GM12878 (cell line): ENCODE results near the gene ZNF329. TPM values are rescaled to one million over a fixed set of nuclear protein-coding genes. Genes with fewer than 3 reads are reported as not detected.

Experiments used
- CBX3 ChIP-seq: fragments of 200-600 bp; sonication (generic); IDR thresholded peaks from 2 replicates; pipeline ENCODE4 v1.6.1; 2016; ENCODE audit warnings: low read depth, borderline replicate concordance
- ELK1 ChIP-seq: IDR thresholded peaks from 2 replicates; pipeline ENCODE4 v1.6.1; 2012; ENCODE audit warnings: low read depth, low read length, improper control_type of control experiment
- FOXK2 ChIP-seq: fragments of 450-650 bp; IDR thresholded peaks from 2 replicates; pipeline ENCODE4 v1.6.1; 2017; ENCODE audit warnings: mild to moderate bottlenecking, moderate library complexity
- GABPA ChIP-seq: IDR thresholded peaks from 2 replicates; pipeline ENCODE4 v1.6.1; 2014; ENCODE audit warnings: antibody characterized with exemption, low read depth, mild to moderate bottlenecking, inconsistent platforms
- JUNB ChIP-seq: IDR thresholded peaks from 2 replicates; pipeline ENCODE4 v1.6.1; 2016; ENCODE audit warnings: antibody characterized with exemption, mild to moderate bottlenecking
- KDM1A ChIP-seq: fragments of 200-600 bp; sonication (generic); IDR thresholded peaks from 2 replicates; pipeline ENCODE4 v1.6.1; 2016; ENCODE audit warnings: borderline replicate concordance
- MTA3 ChIP-seq: IDR thresholded peaks from 2 replicates; pipeline ENCODE4 v1.6.1; 2012; ENCODE audit warnings: low read length, inconsistent platforms, borderline replicate concordance
- MYC ChIP-seq: IDR thresholded peaks from 2 replicates; pipeline ENCODE4 v1.6.1; 2011; ENCODE audit warnings: mild to moderate bottlenecking, low read length, moderate library complexity, inconsistent platforms; ENCODE audit not compliant: insufficient read depth, insufficient replicate concordance, insufficient read length, severe bottlenecking
- NFXL1 ChIP-seq: fragments of 450-650 bp; IDR thresholded peaks from 2 replicates; pipeline ENCODE4 v1.6.1; 2017; ENCODE audit warnings: antibody characterized with exemption, mild to moderate bottlenecking, borderline replicate concordance
- POLR2AphosphoS2 ChIP-seq: IDR thresholded peaks from 2 replicates; pipeline ENCODE4 v1.6.1; 2011; ENCODE audit warnings: low read depth, mild to moderate bottlenecking, low read length, improper control_type of control experiment, moderate library complexity
- RBBP5 ChIP-seq: fragments of 200-600 bp; sonication (generic); conservative IDR thresholded peaks from 2 replicates; pipeline ENCODE4 v1.6.1; 2016
- RELB ChIP-seq: fragments of 450-650 bp; IDR thresholded peaks from 2 replicates; pipeline ENCODE4 v1.6.1; 2017; ENCODE audit warnings: low read depth, mild to moderate bottlenecking, moderate library complexity
- REST ChIP-seq: IDR thresholded peaks from 2 replicates; pipeline ENCODE4 v1.6.1; 2012; ENCODE audit warnings: mild to moderate bottlenecking, low read depth, low read length
- SIX5 ChIP-seq: IDR thresholded peaks from 2 replicates; pipeline ENCODE4 v1.6.1; 2011; ENCODE audit warnings: mild to moderate bottlenecking, low read depth, low read length, moderate library complexity; ENCODE audit not compliant: severe bottlenecking
- TARDBP ChIP-seq: IDR thresholded peaks from 2 replicates; pipeline ENCODE4 v1.6.1; 2016; ENCODE audit warnings: borderline replicate concordance
- ZBTB40 ChIP-seq: fragments of 450-650 bp; IDR thresholded peaks from 2 replicates; pipeline ENCODE4 v1.6.1; 2016; ENCODE audit warnings: mild to moderate bottlenecking, moderate library complexity, borderline replicate concordance
- polyA plus RNA-seq, 11 experiments: library from polyadenylated mRNA; depleted of rRNA in 4 of 11; unstranded in 6 of 11; stranded (reverse) in 5 of 11; fragments of >200 nt; fragmentation: Nextera tagmentation in 4 of 11; fragmentation: Illumina TruSeq in 1 of 11; extraction: Ambion mirVana in 4 of 11; extraction: Trizol in 1 of 11; gene quantifications; 1 replicate in 1 of 11; 2 replicates in 10 of 11; pipeline versions ENCODE4 v1.2.1 to v1.2.3, GENCODE V29; 2011 to 2016; ENCODE audit warnings: inconsistent platforms in 2 of 11, missing spikeins in 2 of 11, low read depth in 1 of 11
- total RNA-seq, 4 experiments: library from RNA; depleted of rRNA in 3 of 4; stranded (reverse); fragments of >200 nt in 3 of 4; fragmentation: Illumina TruSeq in 1 of 4; extraction: Trizol in 1 of 4; gene quantifications; 2 replicates each; pipeline versions ENCODE4 v1.2.1 to v1.2.3, GENCODE V29; 2013 to 2021

ZNF329 gene
- total and polyA plus RNA-seq, 10 of the 15 experiments (the other 5 are each of a cell fraction or from before 2014, with no cell fraction given), result 0.11 to 4.7 (median 0.56) TPM; not detected in 1

- TF ChIP-seq ZBTB40 (no peak), CBX3 (no peak), ELK1 (no peak), KDM1A (no peak), RBBP5 (no peak), FOXK2 (no peak), JUNB (no peak), REST (no peak), GABPA (no peak), SIX5 (no peak), MTA3 (no peak), TARDBP (no peak), NFXL1 (no peak), MYC (no peak), RELB (peak; percentile 59; the same call in 1 of the 2 replicates), POLR2AphosphoS2 (no peak)
Observed at GRCh38 chr19:58196901-58197616, 46.5 kb upstream of the ZNF329 start (continued).
